GM18526 (cell line): ENCODE measurements around the gene MYBPHL.

Experiments used
- POLR2A ChIP-seq: IDR thresholded peaks from 3 replicates; pipeline ENCODE4 v1.6.1; 2011; ENCODE audit not compliant: insufficient read length; ENCODE audit errors: extremely low read depth

Gene MYBPHL

GRCh38 chr1:109264379-109264755, 42.4 kb downstream of the MYBPHL start:
- TF ChIP-seq POLR2A: no peak

GRCh38 chr1:109263597-109264378, 43.0 kb downstream of the MYBPHL start:
- TF ChIP-seq POLR2A: no peak

GRCh38 chr1:109263234-109263596, 43.6 kb downstream of the MYBPHL start:
- no peak for TF ChIP-seq POLR2A

GRCh38 chr1:109262231-109263055, 44.4 kb downstream of the MYBPHL start:
- no peak for TF ChIP-seq POLR2A

GRCh38 chr1:109261578-109261977, 45.2 kb downstream of the MYBPHL start:
- TF ChIP-seq POLR2A: no peak

GRCh38 chr1:109261006-109261405, 45.8 kb downstream of the MYBPHL start:
- no peak for TF ChIP-seq POLR2A

GRCh38 chr1:109259674-109260557, 46.9 kb downstream of the MYBPHL start:
- no peak for TF ChIP-seq POLR2A

GRCh38 chr1:109258481-109259466, 48.0 kb downstream of the MYBPHL start:
- no peak for TF ChIP-seq POLR2A

GRCh38 chr1:109257682-109258421, 49.0 kb downstream of the MYBPHL start:
- no peak for TF ChIP-seq POLR2A

GRCh38 chr1:109256971-109257681, 49.7 kb downstream of the MYBPHL start:
- no peak for TF ChIP-seq POLR2A

GRCh38 chr1:109256085-109256484, 50.7 kb downstream of the MYBPHL start:
- TF ChIP-seq POLR2A: no peak

GRCh38 chr1:109255678-109256077, 51.1 kb downstream of the MYBPHL start:
- TF ChIP-seq POLR2A: no peak

- no peak for TF ChIP-seq POLR2A
These were observed 51.6 kb downstream of the MYBPHL start for GRCh38 chr1:109255097-109255651.

- no peak for TF ChIP-seq POLR2A
These were observed 52.2 kb downstream of the MYBPHL start for GRCh38 chr1:109254621-109255096.
